Liver (tissue), 9 donors: ENCODE results near the gene PEX14. TPM values are rescaled to one million over a fixed set of nuclear protein-coding genes. Genes with fewer than 3 reads are reported as not detected.

Source experiments
- DNase-seq: peaks from one replicate; pipeline ENCODE4 v3.0.0-alpha.2; 2017; ENCODE audit warnings: low spot score
- H3K27ac ChIP-seq, 2 donors: one replicate each; pipeline ENCODE4 v1.7.0; 2013; ENCODE audit warnings: inconsistent platforms in 2 of 2, low read length in 2 of 2, control low read depth in 1 of 2, low read depth in 1 of 2, mild to moderate bottlenecking in 1 of 2
- H3K27me3 ChIP-seq, 4 donors: one replicate each; pipeline versions ENCODE4 v1.6.1 to v1.7.0; 2013; ENCODE audit warnings: low read length in 3 of 4, inconsistent platforms in 1 of 4, mild to moderate bottlenecking in 1 of 4, moderate library complexity in 1 of 4; ENCODE audit not compliant: control insufficient read depth in 4 of 4, insufficient read depth in 4 of 4
- H3K36me3 ChIP-seq, 4 donors: one replicate each; pipeline versions ENCODE4 v1.6.1 to v1.7.0; 2013; ENCODE audit warnings: low read length in 3 of 4, mild to moderate bottlenecking in 3 of 4, low read depth in 1 of 4, moderate library complexity in 1 of 4; ENCODE audit not compliant: control insufficient read depth in 4 of 4, insufficient read depth in 3 of 4
- H3K4me1 ChIP-seq, 4 donors: one replicate each; pipeline versions ENCODE4 v1.6.1 to v1.7.0; 2013; ENCODE audit warnings: low read length in 3 of 4, mild to moderate bottlenecking in 3 of 4, moderate library complexity in 1 of 4; ENCODE audit not compliant: control insufficient read depth in 4 of 4, insufficient read depth in 4 of 4
- H3K4me3 ChIP-seq, 3 donors: one replicate each; pipeline versions ENCODE4 v1.6.1 to v1.7.0; 2013; ENCODE audit warnings: low read length in 3 of 3, control low read depth in 1 of 3, low read depth in 1 of 3, mild to moderate bottlenecking in 1 of 3
- H3K9ac ChIP-seq, 2 donors: one replicate each; pipeline ENCODE4 v1.7.0; 2013; ENCODE audit warnings: low read length in 2 of 2, mild to moderate bottlenecking in 2 of 2, moderate library complexity in 2 of 2, control low read depth in 1 of 2, low read depth in 1 of 2
- H3K9me3 ChIP-seq, 4 donors: one replicate each; pipeline versions ENCODE4 v1.6.1 to v1.7.0; 2013; ENCODE audit warnings: low read length in 3 of 4; ENCODE audit not compliant: control insufficient read depth in 4 of 4
- ATF3 ChIP-seq: IDR thresholded peaks from 2 replicates; pipeline ENCODE4 v1.6.1; 2016; ENCODE audit warnings: antibody characterized with exemption
- FOXA2 ChIP-seq: IDR thresholded peaks from 2 replicates; pipeline ENCODE4 v1.6.1; 2016; ENCODE audit warnings: antibody characterized with exemption
- GABPA ChIP-seq, 2 donors: IDR thresholded peaks in 1 of 2; conservative IDR thresholded peaks in 1 of 2; 2 replicates each; pipeline ENCODE4 v1.6.1; 2016; ENCODE audit warnings: antibody characterized with exemption in 2 of 2, mild to moderate bottlenecking in 1 of 2, moderate library complexity in 1 of 2
- HNF4A ChIP-seq, 2 donors: conservative IDR thresholded peaks; 2 replicates each; pipeline ENCODE4 v1.6.1; 2016; ENCODE audit warnings: antibody characterized with exemption in 2 of 2, mild to moderate bottlenecking in 2 of 2
- HNF4G ChIP-seq: IDR thresholded peaks from 2 replicates; pipeline ENCODE4 v1.6.1; 2016; ENCODE audit warnings: antibody characterized with exemption
- JUND ChIP-seq, 2 donors: IDR thresholded peaks; 2 replicates each; pipeline ENCODE4 v1.6.1; 2016; ENCODE audit warnings: antibody characterized with exemption in 2 of 2
- MAX ChIP-seq: IDR thresholded peaks from 2 replicates; pipeline ENCODE4 v1.6.1; 2016; ENCODE audit warnings: antibody characterized with exemption
- NR2F2 ChIP-seq: IDR thresholded peaks from 2 replicates; pipeline ENCODE4 v1.6.1; 2016; ENCODE audit warnings: antibody characterized with exemption
- RAD21 ChIP-seq, 2 donors: IDR thresholded peaks; 2 replicates each; pipeline ENCODE4 v1.6.1; 2016; ENCODE audit warnings: antibody characterized with exemption in 2 of 2, mild to moderate bottlenecking in 2 of 2
- RXRA ChIP-seq, 2 donors: IDR thresholded peaks; 2 replicates each; pipeline ENCODE4 v1.6.1; 2017 to 2018; ENCODE audit warnings: antibody characterized with exemption in 2 of 2, mild to moderate bottlenecking in 1 of 2
- SP1 ChIP-seq: IDR thresholded peaks from 2 replicates; pipeline ENCODE4 v1.6.1; 2018; ENCODE audit warnings: antibody characterized with exemption, mild to moderate bottlenecking
- TAF1 ChIP-seq: conservative IDR thresholded peaks from 2 replicates; pipeline ENCODE4 v1.6.1; 2016; ENCODE audit warnings: antibody characterized with exemption, mild to moderate bottlenecking
- YY1 ChIP-seq: IDR thresholded peaks from 2 replicates; pipeline ENCODE4 v1.6.1; 2016; ENCODE audit warnings: antibody characterized with exemption, mild to moderate bottlenecking
- WGBS: extraction: QIAGEN DNeasy Blood & Tissue Kit; methylation state at CpG from one replicate; pipeline ENCODE4 v1.1.7; 2013; 5-methylcytosine and 5-hydroxymethylcytosine counted together
- polyA plus RNA-seq, 2 donors: library from polyadenylated mRNA; stranded (reverse) in 1 of 2; unstranded in 1 of 2; fragments of 200-250 nt in 1 of 2; fragments of >200 nt in 1 of 2; fragmentation: Nextera tagmentation in 1 of 2; extraction: Ambion mirVana in 1 of 2; gene quantifications; one replicate each; pipeline versions ENCODE4 v1.2.1 to v1.2.3, GENCODE V29; 2013 to 2015
- total RNA-seq, 2 donors: library from RNA; depleted of rRNA; stranded (reverse); fragments of >200 nt; gene quantifications; one replicate each; pipeline ENCODE4 v1.2.3, GENCODE V29; 2014
- TF ChIP-seq, protein P1 (sequence below): fragments of 150-350 bp; IDR thresholded peaks from 2 replicates; pipeline ENCODE4 v1.5.1; 2017; ENCODE audit warnings: improper control_type of control experiment, low read depth, low read length; ENCODE audit not compliant: missing input control
- TF ChIP-seq, protein P2 (sequence below): IDR thresholded peaks from 2 replicates; pipeline ENCODE4 v1.6.1; 2016; ENCODE audit warnings: antibody characterized with exemption, mild to moderate bottlenecking
- TF ChIP-seq, protein P3 (sequence below): IDR thresholded peaks from 2 replicates; pipeline ENCODE4 v1.6.1; 2016; ENCODE audit warnings: antibody characterized with exemption
- donor health status: healthy.
- donor health status: healthy.
- donor health status: healthy.
- donor health status: healthy.
- donor health status: healthy.

PEX14 gene
- total and polyA plus RNA-seq, 4 donors = 7.1 to 16.1 (median 11.7) TPM

DNA sequence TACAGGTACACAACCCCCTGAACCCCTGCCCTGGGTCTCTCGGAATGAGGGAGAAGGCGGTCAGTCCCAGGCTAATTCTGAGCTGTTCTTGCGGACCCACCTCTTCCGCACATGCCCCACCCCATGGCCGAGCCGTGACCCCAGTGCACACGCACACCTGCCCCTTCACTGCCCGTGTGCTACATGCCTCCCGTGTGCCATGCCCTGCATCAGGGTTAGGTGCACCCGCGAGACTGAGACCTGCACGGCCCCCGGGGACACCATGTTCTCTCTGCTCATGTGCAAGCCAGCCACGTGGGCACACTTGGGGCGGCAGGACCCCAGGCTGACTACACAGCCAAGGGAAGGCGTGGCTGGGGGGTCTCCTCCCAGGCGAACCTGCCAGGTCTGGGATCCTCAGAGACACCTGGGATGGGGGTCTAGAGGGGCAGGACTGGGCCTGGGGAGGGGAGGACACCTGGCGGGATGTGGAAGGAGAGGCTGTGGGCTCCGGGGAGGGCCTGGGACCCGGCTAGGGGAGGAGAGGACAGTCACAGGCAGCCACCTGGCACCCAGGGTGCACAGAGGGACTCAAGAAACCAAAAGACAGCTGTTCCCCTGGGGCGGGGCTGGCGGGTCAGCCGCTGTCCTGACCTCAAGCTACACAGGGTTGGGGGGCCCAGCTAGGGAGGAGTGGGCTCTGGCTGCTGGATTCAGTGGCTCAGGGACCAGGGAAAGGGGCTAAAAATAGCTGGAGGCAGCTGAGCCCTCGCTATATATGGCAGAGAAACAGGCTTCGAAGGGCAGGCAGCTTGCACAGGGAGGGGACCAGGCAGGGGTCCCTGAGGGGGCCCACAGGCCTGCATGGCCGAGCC is 188.3 kb downstream of the PEX14 start:
- H3K27ac ChIP-seq = peak overlapping the region; percentile 82 to 86
- peak overlapping the region; percentile 19 to 40 for H3K9ac ChIP-seq
- H3K4me3 ChIP-seq = no peak overlapping the region
- no peak for DNase-seq
- H3K27me3 ChIP-seq = no peaks in the 10 kb centered on the region
- H3K4me1 ChIP-seq = peaks cover 16 to 47% (median 34%) of the 10 kb centered on the region in 4 donors
- WGBS = 75% methylated on average over 26 of the region's 26 CpGs
- peaks cover 0 to 6% (median 2%) of the 10 kb centered on the region in 4 donors for H3K36me3 ChIP-seq
- no peaks in the 10 kb centered on the region for H3K9me3 ChIP-seq
- TF ChIP-seq RXRA (IDR thresholded peaks at IDR 0.05) (peak in 1 of 2 donors; percentile 61), ATF3 (no peak)

- 34% methylated on average over 15 of the region's 15 CpGs for WGBS
- H3K36me3 ChIP-seq = peaks cover 0 to 6% (median 2%) of the 10 kb centered on the region in 4 donors
- no peaks in the 10 kb centered on the region for H3K27me3 ChIP-seq
- peak overlapping the region; percentile 82 to 86 for H3K27ac ChIP-seq
- TF ChIP-seq YY1 = no peak
- no peak for TF ChIP-seq RXRA (IDR thresholded peaks at IDR 0.05)
- no peak for TF ChIP-seq JUND (IDR thresholded peaks at IDR 0.05)
- TF ChIP-seq, protein P1, sequence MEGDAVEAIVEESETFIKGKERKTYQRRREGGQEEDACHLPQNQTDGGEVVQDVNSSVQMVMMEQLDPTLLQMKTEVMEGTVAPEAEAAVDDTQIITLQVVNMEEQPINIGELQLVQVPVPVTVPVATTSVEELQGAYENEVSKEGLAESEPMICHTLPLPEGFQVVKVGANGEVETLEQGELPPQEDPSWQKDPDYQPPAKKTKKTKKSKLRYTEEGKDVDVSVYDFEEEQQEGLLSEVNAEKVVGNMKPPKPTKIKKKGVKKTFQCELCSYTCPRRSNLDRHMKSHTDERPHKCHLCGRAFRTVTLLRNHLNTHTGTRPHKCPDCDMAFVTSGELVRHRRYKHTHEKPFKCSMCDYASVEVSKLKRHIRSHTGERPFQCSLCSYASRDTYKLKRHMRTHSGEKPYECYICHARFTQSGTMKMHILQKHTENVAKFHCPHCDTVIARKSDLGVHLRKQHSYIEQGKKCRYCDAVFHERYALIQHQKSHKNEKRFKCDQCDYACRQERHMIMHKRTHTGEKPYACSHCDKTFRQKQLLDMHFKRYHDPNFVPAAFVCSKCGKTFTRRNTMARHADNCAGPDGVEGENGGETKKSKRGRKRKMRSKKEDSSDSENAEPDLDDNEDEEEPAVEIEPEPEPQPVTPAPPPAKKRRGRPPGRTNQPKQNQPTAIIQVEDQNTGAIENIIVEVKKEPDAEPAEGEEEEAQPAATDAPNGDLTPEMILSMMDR = no peak
- TF ChIP-seq, protein P2, sequence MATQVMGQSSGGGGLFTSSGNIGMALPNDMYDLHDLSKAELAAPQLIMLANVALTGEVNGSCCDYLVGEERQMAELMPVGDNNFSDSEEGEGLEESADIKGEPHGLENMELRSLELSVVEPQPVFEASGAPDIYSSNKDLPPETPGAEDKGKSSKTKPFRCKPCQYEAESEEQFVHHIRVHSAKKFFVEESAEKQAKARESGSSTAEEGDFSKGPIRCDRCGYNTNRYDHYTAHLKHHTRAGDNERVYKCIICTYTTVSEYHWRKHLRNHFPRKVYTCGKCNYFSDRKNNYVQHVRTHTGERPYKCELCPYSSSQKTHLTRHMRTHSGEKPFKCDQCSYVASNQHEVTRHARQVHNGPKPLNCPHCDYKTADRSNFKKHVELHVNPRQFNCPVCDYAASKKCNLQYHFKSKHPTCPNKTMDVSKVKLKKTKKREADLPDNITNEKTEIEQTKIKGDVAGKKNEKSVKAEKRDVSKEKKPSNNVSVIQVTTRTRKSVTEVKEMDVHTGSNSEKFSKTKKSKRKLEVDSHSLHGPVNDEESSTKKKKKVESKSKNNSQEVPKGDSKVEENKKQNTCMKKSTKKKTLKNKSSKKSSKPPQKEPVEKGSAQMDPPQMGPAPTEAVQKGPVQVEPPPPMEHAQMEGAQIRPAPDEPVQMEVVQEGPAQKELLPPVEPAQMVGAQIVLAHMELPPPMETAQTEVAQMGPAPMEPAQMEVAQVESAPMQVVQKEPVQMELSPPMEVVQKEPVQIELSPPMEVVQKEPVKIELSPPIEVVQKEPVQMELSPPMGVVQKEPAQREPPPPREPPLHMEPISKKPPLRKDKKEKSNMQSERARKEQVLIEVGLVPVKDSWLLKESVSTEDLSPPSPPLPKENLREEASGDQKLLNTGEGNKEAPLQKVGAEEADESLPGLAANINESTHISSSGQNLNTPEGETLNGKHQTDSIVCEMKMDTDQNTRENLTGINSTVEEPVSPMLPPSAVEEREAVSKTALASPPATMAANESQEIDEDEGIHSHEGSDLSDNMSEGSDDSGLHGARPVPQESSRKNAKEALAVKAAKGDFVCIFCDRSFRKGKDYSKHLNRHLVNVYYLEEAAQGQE = no peak
- no peak for TF ChIP-seq GABPA (IDR thresholded peaks at IDR 0.05 in 1 of 2, conservative IDR thresholded peaks at IDR 0.05 in 1 of 2)
- no peak for TF ChIP-seq MAX
- TF ChIP-seq HNF4A (conservative IDR thresholded peaks at IDR 0.05) = peak in 1 of 2 donors; percentile 5
- TF ChIP-seq ATF3 = no peak
- TF ChIP-seq RAD21 (IDR thresholded peaks at IDR 0.05) = no peak
- TF ChIP-seq FOXA2 = no peak
- TF ChIP-seq NR2F2 = no peak
- TF ChIP-seq, protein P3, sequence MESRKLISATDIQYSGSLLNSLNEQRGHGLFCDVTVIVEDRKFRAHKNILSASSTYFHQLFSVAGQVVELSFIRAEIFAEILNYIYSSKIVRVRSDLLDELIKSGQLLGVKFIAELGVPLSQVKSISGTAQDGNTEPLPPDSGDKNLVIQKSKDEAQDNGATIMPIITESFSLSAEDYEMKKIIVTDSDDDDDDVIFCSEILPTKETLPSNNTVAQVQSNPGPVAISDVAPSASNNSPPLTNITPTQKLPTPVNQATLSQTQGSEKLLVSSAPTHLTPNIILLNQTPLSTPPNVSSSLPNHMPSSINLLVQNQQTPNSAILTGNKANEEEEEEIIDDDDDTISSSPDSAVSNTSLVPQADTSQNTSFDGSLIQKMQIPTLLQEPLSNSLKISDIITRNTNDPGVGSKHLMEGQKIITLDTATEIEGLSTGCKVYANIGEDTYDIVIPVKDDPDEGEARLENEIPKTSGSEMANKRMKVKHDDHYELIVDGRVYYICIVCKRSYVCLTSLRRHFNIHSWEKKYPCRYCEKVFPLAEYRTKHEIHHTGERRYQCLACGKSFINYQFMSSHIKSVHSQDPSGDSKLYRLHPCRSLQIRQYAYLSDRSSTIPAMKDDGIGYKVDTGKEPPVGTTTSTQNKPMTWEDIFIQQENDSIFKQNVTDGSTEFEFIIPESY = no peak
- peak; percentile 59 for TF ChIP-seq SP1
- no peak for TF ChIP-seq HNF4G
- no peak for TF ChIP-seq TAF1
- no peak overlapping the region for H3K4me3 ChIP-seq
- DNase-seq = peak; percentile 67
- peak overlapping the region in 1 of 2 donors; percentile 19 for H3K9ac ChIP-seq
- no peaks in the 10 kb centered on the region for H3K9me3 ChIP-seq
- peaks cover 17 to 53% (median 39%) of the 10 kb centered on the region in 4 donors for H3K4me1 ChIP-seq
These were observed 188.9 kb downstream of the PEX14 start for GRCh38 chr1:10663678-10664035.
